ENCODE data around the gene PSMA4.
"Not testable (repeated sequence)": the region's sequence is repeated elsewhere in the genome, so short reads cannot be mapped to it uniquely, and the experiment has no call there.

PSMA4 gene

DNA sequence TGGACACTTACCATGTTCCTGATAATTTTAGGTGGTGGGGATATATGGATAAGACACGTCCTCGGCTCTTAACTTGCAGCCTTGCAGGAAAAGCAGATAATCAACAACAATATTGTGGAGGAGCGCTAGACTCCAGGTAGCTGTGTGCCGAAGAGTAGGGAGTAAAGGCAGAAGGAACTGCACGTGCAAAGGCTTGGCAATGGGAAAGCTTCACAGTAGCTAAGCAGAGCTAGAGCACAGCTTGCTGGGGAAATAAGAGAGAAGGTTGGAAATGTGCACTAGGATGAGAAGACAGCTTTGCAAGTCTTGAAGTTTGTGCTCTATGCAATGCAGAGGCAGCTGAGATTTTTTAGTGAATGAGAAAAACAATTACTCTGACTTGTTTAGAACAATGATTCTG, 12.4 kb downstream of the PSMA4 start:
- no peak for DNase-seq

DNA sequence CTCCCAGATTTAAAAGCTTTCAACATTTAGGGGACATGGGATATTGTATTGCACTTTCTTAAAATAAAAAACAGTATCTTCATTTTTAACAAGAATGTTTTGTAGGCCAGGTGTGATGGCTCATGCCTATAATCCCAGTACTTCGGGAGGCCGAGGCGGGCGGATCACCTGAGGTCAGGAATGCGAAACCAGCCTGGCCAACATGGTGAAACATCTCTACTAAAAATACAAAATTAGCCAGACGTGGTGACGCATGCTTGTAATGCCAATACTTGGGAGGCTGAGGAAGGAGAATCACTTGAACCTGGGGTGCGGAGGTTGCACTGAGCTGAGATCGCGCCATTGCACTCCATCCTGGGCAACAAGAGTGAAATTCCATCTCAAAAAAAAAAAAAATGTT, 20.0 kb downstream of the PSMA4 start:
- not testable (repeated sequence) for DNase-seq

GRCh38 chr15:78561490-78561889, 21.2 kb downstream of the PSMA4 start:
- no peak for DNase-seq

DNA sequence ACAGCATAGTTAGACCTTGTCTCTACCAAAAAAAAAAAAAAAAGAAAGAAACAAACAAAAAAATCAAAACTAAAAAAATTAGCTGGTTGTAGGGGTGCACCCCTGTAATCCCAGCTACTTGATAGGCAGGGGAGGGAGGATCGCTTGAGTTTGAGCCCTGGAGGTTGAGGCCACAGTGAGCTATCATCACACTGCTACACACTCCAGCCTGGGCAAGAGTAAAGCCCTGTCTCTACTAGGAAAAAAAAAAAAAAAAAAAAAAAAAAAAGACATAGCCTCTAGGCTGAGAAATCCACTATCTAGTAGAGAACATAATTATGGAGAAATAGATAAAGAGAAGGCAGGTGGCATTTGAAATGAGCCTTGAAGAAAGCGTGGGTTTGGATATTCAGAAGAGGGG, 22.8 kb downstream of the PSMA4 start:
- no peak for DNase-seq

- DNase-seq: no peak
Observed at GRCh38 chr15:78564743-78565096, 24.5 kb downstream of the PSMA4 start.

DNA sequence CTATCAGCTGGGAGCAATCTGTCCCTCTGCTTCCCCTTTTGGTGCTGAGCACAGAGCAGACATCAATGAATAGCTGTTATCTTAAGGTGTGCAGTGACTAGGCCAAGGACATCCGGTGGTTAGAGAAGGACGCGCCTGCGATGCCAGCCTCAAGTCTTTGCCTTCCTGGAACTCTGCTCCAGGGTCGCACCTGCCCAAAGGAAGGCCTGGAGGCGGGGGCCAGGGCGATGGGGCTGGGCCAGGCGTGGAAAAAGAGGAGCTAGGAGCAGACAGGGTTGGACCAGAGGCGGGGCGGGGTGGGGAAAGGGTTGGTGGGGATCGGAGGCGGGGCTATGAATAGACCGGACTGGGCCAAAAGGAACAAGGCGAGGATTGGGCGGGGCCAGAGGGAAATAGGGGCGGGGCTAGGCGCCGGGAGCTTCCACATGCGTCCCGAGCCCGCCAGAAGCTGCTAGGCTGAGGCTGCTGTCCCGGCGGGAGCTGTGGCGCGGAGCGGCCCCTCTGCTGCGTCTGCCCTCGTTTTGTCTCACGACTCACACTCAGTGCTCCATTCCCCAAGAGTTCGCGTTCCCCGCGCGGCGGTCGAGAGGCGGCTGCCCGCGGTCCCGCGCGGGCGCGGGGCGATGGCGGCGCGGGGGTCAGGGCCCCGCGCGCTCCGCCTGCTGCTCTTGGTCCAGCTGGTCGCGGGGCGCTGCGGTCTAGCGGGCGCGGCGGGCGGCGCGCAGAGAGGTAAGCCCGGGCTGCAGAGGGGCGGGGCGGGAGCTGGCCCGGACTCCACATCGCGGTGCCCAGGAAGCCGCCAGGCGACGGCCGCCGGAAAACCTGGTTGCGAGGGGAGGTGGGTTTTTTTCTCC, 25.1 kb downstream of the PSMA4 start, which contains the start of gene CHRNA5:
Gene CHRNA5, plus strand, starts transcription at position 424 of the 854 bp plus-strand sequence. Its CDS starts 200 bp downstream, at position 624.
- DNase-seq: peak; percentile 74 to 81

- no peak for DNase-seq
Observed at GRCh38 chr15:78565951-78566774, 25.9 kb downstream of the PSMA4 start.

DNA sequence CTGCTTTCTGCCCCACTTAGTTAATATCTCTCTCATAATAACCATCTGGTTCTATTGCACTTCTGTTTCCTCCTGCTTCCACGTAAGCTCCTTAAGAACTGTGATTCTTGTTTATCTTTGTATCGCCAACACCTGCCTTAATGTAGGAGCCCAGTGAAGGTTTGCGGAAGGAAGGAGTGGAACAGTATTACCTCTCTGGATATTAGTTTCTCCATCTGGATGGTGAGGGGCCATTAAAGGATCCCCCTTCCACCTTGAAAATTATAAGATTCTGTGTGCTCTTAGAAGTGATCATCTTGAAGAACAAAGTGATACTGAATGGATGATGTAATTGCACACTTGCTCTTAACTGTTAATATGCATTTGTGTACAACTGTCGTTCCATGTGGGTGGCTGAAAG, 27.3 kb downstream of the PSMA4 start:
- no peak for DNase-seq

- no peak for DNase-seq
Observed at GRCh38 chr15:78570710-78571109, 30.5 kb downstream of the PSMA4 start.

GRCh38 chr15:78571382-78571781, 31.1 kb downstream of the PSMA4 start:
- DNase-seq: no peak

DNA sequence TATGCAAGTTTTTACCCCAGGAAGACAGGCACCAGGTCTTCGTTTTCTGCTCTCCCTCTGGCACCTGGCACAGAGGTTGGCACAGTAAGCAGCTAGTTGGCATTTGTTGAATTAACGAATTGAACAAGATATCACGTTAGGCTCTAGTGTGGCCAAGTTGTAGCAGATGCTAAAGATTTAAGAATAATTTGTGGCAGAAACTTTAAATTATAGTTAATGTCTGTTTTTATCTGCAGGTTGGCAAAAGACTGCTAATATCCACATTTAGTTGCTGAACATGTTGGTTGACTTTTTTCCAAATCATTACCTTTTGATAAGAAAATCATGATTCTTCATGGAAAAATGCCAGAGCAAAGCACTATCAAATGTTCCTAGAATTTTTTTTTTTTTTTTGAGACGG, 33.2 kb downstream of the PSMA4 start:
- no peak for DNase-seq

- DNase-seq: no peak
Observed at GRCh38 chr15:78574944-78575343, 34.7 kb downstream of the PSMA4 start.

DNA sequence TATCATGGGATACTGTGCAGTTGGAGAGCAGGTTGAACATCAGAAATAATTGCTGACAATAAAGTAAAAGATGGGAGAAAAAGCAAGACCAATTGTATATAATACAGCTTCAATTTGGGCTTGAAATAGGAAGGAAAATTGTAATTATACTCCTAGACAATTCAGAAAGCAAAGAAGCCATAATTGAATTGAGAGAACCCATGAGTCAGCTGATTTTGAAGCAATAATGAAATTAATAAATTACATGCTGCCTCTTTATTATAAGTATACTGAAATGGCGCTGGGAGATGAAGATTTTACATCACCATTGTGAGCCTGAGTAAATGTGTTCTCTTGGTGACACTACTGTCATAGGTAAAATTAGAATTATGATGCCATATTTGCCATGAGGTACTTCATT, 57.3 kb downstream of the PSMA4 start:
- no peak for DNase-seq

DNA sequence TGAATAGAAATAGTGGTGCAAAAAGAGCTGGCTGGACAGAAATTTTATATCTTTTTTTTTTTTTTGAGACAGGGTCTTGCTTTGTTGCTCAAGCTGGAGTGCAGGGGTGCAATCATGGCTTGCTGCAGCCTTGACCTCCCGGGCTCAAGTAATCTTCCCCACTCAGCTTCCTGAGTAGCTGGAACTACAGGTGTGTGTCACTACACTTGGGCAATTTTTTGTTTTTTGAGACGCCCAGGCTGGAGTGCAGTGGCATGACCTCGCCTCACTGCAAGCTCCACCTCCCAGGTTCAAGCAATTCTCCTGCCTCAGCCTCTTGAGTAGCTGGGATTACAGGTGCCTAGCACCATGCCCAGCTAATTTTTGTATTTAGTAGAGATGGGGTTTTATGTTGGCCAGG, 58.1 kb downstream of the PSMA4 start:
- no peak for DNase-seq

DNA sequence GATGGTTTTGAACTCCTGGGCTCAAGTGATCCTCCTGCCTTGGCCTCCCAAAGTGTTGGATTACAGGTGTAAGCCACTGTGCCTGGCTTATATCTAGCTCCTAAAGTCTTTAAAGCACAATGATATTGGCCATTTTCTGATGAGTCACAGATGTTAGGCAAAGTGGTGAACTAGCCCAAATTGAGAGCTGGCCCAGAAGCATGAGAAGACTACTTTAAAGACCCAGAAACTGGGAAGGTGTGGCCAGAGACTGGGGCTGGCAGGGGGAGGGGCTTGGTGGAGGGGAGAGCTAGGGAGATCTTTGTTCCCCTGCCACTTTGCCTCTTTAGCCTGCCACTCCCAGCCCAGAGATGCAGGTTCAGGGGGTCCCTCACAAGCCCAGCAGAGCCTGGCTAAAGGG, 58.9 kb downstream of the PSMA4 start:
- no peak for DNase-seq

Data from NCI-H1930 (cell line).